Stimulated activated CD4-positive, alpha-beta T cell treated with anti-CD3 and anti-CD28 coated beads, Interleukin-1b, Interleukin-23, amount 100 ng/mL, for 24 hours (primary cell): ENCODE measurements around the gene ZSCAN5A.
"Not testable (repeated sequence)": the region's sequence is repeated elsewhere in the genome, so short reads cannot be mapped to it uniquely, and the experiment has no call there.

Source experiments
- DNase-seq, 4 experiments: peaks; one replicate each; pipeline ENCODE4 v3.0.0-alpha.2; 2020; ENCODE audit warnings: low read depth in 4 of 4, low spot score in 1 of 4

Gene ZSCAN5A

GRCh38 chr19:56315077-56315828, 614 bp upstream of the ZSCAN5A start:
- peak; percentile 65 to 82 (median 78) for DNase-seq

- DNase-seq, result no peak
Measured at GRCh38 chr19:56314018-56314380, 640 bp downstream of the ZSCAN5A start.

GRCh38 chr19:56312787-56313657, 1.6 kb downstream of the ZSCAN5A start:
- DNase-seq, result no peak

- no peak for DNase-seq
Measured at GRCh38 chr19:56312342-56312741, 2.3 kb downstream of the ZSCAN5A start.

DNA sequence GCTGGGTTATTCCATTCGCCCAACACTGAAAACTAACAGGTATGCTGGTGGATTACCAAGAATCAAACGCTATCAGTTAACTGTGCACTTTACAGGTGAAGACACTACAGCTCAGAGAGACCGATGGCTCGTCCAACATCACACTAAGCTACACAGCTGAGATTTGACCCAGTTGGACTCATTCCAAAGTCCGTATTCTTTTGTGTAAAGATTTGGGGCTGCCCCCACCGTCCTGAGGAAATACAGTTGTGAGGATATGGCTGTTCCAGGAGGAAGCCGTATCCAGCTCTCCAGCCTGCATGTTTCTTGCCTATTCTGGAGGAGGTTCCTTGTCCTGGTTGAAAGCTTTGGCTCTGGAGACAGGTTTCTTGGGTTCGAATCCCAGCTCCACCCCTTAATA, 4.2 kb downstream of the ZSCAN5A start:
- no peak for DNase-seq

- DNase-seq, result peak in 3 of 4 experiments; percentile 17 to 43 (median 25)
Measured at GRCh38 chr19:56309511-56310185, 5.0 kb downstream of the ZSCAN5A start.

GRCh38 chr19:56308792-56309191, 5.8 kb downstream of the ZSCAN5A start:
- no peak for DNase-seq

DNA sequence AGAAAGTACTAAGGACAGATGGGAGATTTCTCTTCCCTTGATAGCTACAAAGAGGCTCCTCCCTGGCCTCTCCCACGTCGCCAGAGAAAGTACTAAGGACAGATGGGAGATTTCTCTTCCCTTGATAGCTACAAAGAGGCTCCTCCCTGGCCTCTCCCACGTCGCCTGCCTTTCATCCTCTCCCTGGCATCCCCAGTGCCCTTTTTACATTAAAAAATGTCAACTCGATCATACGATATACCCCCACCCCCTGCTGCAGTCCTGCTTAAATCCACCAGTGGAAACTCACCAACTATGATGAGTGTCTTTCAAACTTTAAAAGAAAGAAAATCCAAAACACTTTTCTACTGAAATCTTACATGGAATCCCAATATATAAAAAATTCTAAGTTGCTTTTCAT, 7.6 kb downstream of the ZSCAN5A start:
- DNase-seq, result not testable (repeated sequence)

DNA sequence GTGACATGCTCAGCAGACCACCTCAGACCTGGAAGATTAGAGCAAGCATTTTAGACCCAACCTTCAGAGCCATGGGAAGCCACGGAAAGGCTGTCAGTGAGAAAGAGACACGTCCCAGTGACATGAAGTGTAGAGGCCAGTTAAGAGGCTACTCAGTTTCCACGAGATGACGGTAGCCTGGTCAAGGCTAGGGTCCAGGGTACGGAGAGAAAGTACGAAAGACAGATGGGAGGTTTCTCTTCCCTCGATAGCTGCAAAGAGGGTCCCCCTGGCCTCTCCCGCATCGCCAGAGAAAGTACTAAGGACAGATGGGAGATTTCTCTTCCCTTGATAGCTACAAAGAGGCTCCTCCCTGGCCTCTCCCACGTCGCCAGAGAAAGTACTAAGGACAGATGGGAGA, 8.6 kb downstream of the ZSCAN5A start:
- DNase-seq, result no peak

DNA sequence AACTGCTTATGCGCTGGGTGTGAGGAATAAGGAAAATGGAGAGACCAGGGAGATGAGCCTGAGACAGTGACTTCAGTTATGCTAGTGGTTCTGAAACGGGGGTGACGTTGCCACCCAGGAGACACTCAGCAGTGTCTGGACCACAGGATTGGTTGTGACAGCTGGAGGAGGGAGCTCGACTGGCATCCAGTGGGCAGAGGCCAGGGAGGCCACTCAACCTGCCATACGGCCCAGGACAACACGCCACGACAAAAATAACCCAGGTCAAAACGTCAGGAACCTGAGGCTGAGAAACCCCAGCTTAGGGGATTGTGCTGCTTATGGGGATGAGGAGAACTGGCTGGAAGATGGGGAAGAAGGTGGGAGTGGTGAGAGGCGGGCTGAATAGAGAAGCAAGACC, 10.4 kb downstream of the ZSCAN5A start:
- DNase-seq, result no peak

- no peak for DNase-seq
Measured at GRCh38 chr19:56301886-56302620, 12.6 kb downstream of the ZSCAN5A start.

DNA sequence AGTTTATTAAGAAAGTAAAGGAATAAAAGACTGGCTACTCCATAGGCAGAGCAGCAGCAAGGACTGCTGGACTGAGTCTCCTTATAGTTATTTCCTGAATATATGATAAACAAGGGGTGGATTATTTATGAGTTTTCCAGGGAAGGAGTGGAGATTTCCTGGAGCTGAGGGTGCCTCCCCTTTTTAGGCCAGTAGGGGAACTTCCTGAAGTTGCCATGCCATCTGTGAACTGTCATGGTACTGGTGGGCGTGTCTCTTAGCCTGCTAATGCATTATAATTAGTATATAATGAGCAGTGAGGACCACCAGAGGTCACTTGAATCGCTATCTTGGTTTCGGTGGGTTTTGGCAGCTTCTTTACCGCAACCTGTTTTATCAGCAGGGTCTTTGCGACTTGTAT, 13.5 kb downstream of the ZSCAN5A start:
- no peak for DNase-seq

DNA sequence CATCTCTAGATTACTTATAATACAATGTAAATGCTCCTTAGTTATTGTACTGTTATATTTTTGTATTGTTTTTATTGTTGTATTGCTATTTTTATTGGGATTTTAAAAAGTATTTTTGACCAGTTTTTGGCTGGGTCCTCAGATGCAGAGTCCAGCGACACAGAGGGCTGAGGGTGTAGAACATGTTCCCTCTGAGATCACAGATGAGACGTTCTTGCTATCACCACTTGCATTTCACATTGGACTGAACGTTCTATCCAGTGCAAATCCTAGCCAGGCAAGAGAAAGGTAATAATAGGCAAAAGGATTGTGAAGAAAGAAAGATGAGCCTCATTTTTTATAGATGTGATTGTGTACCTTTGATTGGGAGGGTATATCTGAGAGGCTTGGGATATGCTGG, 15.0 kb downstream of the ZSCAN5A start:
- no peak for DNase-seq

DNA sequence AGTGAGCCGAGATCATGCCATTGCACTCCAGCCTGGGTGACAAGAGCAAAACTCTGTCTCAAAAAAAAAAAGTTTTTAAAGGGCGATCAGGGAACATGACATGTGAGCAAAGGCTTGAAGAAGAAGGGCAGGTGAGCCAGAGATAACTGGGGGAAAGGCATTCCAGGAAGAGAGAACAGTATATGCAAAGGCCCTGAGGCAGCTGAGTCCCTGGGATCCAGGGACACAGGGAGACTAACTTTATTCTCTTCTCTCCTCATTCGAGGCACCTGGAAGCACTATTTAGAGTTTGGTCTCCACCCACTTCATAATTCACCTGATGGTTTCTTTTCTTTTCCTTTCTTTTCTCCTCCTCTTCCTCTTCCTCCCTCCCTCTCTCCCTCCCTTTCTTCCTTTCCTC, 17.6 kb downstream of the ZSCAN5A start:
- no peak for DNase-seq

DNA sequence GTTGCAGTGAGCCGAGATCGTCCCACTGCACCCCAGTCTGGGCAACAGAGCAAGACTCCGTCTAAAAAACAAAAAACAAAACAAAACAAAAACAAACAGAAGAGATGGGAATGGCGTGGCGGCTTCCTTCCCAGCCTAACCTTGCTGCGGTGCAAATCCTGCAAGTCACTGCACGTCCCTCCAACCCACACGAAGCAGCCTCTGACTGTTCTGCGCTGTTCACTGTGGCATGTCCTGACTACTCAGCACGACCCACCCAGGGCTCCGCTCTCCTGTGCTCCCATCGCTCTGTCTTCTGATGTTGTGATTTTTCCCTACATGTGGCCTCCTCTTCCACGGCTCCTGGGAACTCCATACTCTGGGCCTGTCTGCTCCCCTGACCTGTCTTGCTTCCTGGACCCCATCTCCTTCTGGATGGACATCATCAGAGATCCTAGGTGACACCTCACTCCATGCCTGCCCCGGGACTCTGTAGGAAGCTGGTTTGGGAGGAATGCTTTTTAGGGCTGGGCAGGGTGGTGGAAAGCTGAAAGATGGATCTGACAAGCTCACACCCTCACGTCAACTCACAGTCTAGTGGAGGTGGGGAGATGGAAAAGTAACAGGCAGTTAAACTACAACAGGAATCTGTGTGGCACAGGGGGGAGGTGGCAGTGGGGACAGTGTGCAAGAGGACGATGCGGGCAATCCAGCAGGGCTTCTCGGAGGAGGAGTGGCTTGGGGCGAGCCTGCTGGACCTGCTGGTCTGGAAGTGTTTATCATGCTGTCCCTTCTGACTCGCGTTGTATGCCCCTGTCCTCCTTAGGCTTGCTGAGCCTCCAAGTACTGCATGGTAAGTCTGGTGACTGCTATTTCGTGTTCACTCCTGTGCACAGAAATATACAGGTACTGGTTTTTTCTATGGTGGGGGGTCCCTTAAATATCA, 18.8 kb downstream of the ZSCAN5A start:
- DNase-seq, result no peak

GRCh38 chr19:56294549-56294948, 20.1 kb downstream of the ZSCAN5A start:
- no peak for DNase-seq

GRCh38 chr19:56291867-56292266, 22.8 kb downstream of the ZSCAN5A start:
- DNase-seq, result no peak

- DNase-seq, result no peak
Measured at GRCh38 chr19:56290104-56290503, 24.5 kb downstream of the ZSCAN5A start.

DNA sequence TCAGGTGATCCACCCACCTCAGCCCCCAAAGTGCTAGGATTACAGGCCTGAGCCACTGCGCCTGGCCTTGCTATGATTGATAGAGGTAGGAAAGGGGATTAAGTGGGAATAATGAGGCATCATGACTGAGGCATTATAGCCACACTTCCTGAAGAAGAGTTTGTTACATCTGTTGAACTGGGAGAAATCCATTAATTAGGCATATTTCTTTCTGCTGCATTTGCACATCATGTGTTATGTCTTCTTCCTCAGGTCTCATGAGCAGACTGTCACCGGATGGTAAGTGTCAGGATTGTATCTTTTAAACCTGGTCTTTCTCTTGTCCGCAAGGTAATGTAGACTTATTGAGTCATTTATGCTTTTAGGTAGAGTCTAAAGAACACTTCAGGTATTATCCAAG, 29.9 kb downstream of the ZSCAN5A start:
- no peak for DNase-seq

- DNase-seq, result no peak
Measured at GRCh38 chr19:56282809-56283208, 31.8 kb downstream of the ZSCAN5A start.
